SU-DHL-6 (cell line): ENCODE measurements around the gene MAST4.

Experiments used
- EZH2phosphoT487 ChIP-seq: fragments of 200-600 bp; sonication (generic), shearing (Covaris generic); conservative IDR thresholded peaks from 2 replicates; pipeline ENCODE4 v1.6.1; 2018; ENCODE audit warnings: mild to moderate bottlenecking, antibody characterized with exemption, low read length, moderate library complexity, mixed read lengths
- TF ChIP-seq, protein P1 (sequence below): fragments of 200-600 bp; sonication (generic); IDR thresholded peaks from one replicate; pipeline ENCODE4 v1.5.1; 2017; ENCODE audit warnings: antibody characterized with exemption, mild to moderate bottlenecking, low read length, moderate library complexity; ENCODE audit not compliant: insufficient read depth, poor library complexity, severe bottlenecking

DNA sequence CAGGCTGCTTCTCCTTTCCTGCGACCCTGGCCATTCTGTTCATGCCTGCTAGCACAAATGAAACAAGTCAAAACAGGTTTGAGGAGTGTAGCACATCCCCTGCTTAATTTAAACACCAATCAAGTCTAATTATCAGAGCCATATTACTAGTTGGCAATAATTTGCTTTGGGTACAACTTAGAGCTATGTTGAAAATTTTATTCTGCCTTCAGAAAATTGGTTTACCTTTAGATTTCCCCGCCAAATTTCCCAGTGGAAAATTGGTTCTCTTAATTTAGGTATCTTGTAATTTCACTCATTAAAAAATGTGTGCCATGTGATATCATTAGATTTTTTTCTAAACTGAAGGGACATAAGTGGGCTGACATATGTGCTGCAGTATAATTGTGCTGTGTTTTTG, 265.8 kb downstream of the MAST4 start:
- TF ChIP-seq, protein P1, sequence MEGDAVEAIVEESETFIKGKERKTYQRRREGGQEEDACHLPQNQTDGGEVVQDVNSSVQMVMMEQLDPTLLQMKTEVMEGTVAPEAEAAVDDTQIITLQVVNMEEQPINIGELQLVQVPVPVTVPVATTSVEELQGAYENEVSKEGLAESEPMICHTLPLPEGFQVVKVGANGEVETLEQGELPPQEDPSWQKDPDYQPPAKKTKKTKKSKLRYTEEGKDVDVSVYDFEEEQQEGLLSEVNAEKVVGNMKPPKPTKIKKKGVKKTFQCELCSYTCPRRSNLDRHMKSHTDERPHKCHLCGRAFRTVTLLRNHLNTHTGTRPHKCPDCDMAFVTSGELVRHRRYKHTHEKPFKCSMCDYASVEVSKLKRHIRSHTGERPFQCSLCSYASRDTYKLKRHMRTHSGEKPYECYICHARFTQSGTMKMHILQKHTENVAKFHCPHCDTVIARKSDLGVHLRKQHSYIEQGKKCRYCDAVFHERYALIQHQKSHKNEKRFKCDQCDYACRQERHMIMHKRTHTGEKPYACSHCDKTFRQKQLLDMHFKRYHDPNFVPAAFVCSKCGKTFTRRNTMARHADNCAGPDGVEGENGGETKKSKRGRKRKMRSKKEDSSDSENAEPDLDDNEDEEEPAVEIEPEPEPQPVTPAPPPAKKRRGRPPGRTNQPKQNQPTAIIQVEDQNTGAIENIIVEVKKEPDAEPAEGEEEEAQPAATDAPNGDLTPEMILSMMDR = no peak
- no peak for TF ChIP-seq EZH2phosphoT487
